H1 (cell line): ENCODE measurements around the gene CFDP1. TPM values are rescaled to one million over a fixed set of nuclear protein-coding genes. Genes with fewer than 3 reads are reported as not detected.

Experiments used
- BCL11A ChIP-seq, 2 experiments: IDR thresholded peaks; one replicate each; pipeline ENCODE4 v1.6.1; 2011; ENCODE audit warnings: low read depth in 2 of 2, low read length in 2 of 2, mild to moderate bottlenecking in 2 of 2
- CREB1 ChIP-seq: IDR thresholded peaks from 2 replicates; pipeline ENCODE4 v1.6.1; 2012; ENCODE audit warnings: inconsistent platforms
- JUND ChIP-seq: IDR thresholded peaks from 2 replicates; pipeline ENCODE4 v1.6.1; 2011; ENCODE audit warnings: mild to moderate bottlenecking, improper control_type of control experiment, low read length
- RAD21 ChIP-seq, 2 experiments: IDR thresholded peaks in 1 of 2; conservative IDR thresholded peaks in 1 of 2; 2 replicates each; pipeline ENCODE4 v1.6.1; 2011; ENCODE audit warnings: low read depth in 2 of 2, low read length in 2 of 2, improper control_type of control experiment in 1 of 2, inconsistent platforms in 1 of 2, mild to moderate bottlenecking in 1 of 2, moderate library complexity in 1 of 2
- RBBP5 ChIP-seq: IDR thresholded peaks from 2 replicates; pipeline ENCODE4 v1.7.1; 2012; ENCODE audit warnings: low read depth, mild to moderate bottlenecking, inconsistent platforms, low read length, moderate library complexity, borderline replicate concordance
- YY1 ChIP-seq: IDR thresholded peaks from 2 replicates; pipeline ENCODE4 v1.6.1; 2011; ENCODE audit warnings: low read depth, mild to moderate bottlenecking, low read length
- polyA plus RNA-seq, 7 experiments: library from polyadenylated mRNA; depleted of rRNA in 3 of 7; stranded (reverse) in 5 of 7; unstranded in 2 of 7; fragments of >200 nt in 5 of 7; fragments of 200-250 nt in 2 of 7; gene quantifications; 1 replicate in 5 of 7; 2 replicates in 1 of 7; 4 replicates in 1 of 7; pipeline versions ENCODE4 v1.2.1 to v1.2.3, GENCODE V29; 2011 to 2013; ENCODE audit warnings: missing spikeins in 2 of 7, mixed read lengths in 2 of 7
- total RNA-seq: library from RNA; stranded (reverse); fragmentation: NEBNext Ultra II Directional; extraction: Animal tissue kit (Norgen Biotek cat#: 25700); gene quantifications from 2 replicates; pipeline ENCODE4 v1.2.1, GENCODE V29; 2021
- TF ChIP-seq, protein P1 (sequence below): fragments of 300-600 bp; sonication (generic); IDR thresholded peaks from 2 replicates; pipeline ENCODE4 v1.7.1; 2012; ENCODE audit warnings: low read length, moderate library complexity, mild to moderate bottlenecking, inconsistent platforms; ENCODE audit not compliant: insufficient replicate concordance
- TF ChIP-seq, protein P2 (sequence below): IDR thresholded peaks from 2 replicates; pipeline ENCODE4 v1.6.1; 2011; ENCODE audit warnings: low read depth, mild to moderate bottlenecking, low read length; ENCODE audit not compliant: insufficient read depth

Gene CFDP1
- total and polyA plus RNA-seq, 2 of the 8 experiments (the other 6 are each of a cell fraction or from before 2014, with no cell fraction given) = 25.5 to 77.3 TPM

DNA sequence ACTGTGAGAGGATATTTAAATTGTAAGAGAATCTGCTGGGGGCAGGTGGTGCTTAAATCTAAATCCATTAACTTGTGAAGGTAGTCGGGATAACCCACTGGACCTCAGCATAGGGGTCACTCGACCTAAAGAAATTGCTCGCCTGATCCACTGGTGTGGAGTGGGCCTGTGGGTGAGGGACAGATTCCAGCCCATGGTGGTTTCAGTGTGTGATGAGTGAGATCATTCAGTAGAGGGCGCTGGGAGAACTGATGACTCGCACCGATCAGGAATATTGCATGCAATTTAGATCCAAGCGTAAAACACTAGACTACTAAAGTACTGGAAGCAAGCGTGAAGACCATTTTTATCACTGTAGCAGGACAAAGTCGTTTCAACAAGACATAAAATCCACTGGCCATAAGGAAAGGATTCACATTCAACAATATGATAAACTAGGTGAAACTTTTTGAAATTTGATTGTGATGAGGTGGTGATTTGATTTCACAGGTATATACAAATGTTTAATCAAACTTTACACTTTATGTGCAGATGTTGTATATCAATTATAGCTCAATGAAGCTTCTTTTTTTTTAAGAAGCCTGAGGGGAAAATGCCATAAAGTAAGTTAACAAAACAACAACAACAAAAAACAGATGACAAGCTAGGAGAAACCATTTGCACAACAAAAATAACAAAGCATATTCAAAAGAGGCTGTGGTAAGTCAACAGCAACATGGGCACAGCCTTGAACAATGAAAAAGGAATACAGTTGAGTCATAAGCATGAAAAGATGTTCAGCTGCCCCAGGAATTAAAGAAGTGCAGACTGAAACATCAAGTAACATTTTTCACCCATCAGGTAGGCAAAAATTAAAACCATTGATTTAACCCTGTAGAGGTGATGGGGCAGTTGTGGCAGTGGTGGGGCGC is 38.7 kb upstream of the CFDP1 start (continued):
- TF ChIP-seq, protein P1, sequence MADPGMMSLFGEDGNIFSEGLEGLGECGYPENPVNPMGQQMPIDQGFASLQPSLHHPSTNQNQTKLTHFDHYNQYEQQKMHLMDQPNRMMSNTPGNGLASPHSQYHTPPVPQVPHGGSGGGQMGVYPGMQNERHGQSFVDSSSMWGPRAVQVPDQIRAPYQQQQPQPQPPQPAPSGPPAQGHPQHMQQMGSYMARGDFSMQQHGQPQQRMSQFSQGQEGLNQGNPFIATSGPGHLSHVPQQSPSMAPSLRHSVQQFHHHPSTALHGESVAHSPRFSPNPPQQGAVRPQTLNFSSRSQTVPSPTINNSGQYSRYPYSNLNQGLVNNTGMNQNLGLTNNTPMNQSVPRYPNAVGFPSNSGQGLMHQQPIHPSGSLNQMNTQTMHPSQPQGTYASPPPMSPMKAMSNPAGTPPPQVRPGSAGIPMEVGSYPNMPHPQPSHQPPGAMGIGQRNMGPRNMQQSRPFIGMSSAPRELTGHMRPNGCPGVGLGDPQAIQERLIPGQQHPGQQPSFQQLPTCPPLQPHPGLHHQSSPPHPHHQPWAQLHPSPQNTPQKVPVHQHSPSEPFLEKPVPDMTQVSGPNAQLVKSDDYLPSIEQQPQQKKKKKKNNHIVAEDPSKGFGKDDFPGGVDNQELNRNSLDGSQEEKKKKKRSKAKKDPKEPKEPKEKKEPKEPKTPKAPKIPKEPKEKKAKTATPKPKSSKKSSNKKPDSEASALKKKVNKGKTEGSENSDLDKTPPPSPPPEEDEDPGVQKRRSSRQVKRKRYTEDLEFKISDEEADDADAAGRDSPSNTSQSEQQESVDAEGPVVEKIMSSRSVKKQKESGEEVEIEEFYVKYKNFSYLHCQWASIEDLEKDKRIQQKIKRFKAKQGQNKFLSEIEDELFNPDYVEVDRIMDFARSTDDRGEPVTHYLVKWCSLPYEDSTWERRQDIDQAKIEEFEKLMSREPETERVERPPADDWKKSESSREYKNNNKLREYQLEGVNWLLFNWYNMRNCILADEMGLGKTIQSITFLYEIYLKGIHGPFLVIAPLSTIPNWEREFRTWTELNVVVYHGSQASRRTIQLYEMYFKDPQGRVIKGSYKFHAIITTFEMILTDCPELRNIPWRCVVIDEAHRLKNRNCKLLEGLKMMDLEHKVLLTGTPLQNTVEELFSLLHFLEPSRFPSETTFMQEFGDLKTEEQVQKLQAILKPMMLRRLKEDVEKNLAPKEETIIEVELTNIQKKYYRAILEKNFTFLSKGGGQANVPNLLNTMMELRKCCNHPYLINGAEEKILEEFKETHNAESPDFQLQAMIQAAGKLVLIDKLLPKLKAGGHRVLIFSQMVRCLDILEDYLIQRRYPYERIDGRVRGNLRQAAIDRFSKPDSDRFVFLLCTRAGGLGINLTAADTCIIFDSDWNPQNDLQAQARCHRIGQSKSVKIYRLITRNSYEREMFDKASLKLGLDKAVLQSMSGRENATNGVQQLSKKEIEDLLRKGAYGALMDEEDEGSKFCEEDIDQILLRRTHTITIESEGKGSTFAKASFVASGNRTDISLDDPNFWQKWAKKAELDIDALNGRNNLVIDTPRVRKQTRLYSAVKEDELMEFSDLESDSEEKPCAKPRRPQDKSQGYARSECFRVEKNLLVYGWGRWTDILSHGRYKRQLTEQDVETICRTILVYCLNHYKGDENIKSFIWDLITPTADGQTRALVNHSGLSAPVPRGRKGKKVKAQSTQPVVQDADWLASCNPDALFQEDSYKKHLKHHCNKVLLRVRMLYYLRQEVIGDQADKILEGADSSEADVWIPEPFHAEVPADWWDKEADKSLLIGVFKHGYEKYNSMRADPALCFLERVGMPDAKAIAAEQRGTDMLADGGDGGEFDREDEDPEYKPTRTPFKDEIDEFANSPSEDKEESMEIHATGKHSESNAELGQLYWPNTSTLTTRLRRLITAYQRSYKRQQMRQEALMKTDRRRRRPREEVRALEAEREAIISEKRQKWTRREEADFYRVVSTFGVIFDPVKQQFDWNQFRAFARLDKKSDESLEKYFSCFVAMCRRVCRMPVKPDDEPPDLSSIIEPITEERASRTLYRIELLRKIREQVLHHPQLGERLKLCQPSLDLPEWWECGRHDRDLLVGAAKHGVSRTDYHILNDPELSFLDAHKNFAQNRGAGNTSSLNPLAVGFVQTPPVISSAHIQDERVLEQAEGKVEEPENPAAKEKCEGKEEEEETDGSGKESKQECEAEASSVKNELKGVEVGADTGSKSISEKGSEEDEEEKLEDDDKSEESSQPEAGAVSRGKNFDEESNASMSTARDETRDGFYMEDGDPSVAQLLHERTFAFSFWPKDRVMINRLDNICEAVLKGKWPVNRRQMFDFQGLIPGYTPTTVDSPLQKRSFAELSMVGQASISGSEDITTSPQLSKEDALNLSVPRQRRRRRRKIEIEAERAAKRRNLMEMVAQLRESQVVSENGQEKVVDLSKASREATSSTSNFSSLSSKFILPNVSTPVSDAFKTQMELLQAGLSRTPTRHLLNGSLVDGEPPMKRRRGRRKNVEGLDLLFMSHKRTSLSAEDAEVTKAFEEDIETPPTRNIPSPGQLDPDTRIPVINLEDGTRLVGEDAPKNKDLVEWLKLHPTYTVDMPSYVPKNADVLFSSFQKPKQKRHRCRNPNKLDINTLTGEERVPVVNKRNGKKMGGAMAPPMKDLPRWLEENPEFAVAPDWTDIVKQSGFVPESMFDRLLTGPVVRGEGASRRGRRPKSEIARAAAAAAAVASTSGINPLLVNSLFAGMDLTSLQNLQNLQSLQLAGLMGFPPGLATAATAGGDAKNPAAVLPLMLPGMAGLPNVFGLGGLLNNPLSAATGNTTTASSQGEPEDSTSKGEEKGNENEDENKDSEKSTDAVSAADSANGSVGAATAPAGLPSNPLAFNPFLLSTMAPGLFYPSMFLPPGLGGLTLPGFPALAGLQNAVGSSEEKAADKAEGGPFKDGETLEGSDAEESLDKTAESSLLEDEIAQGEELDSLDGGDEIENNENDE = peak; percentile 61
- 0 out of 2 replicates have a peak, but pooled peaks have one; percentile 75 for TF ChIP-seq CREB1
- TF ChIP-seq JUND = peak; percentile 66
- TF ChIP-seq BCL11A (IDR thresholded peaks at IDR 0.05; ENCODE audit: low read depth in 2 of 2, low read length in 2 of 2) = no peak
- TF ChIP-seq, protein P2, sequence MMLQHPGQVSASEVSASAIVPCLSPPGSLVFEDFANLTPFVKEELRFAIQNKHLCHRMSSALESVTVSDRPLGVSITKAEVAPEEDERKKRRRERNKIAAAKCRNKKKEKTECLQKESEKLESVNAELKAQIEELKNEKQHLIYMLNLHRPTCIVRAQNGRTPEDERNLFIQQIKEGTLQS = 0 out of 2 replicates have a peak, but pooled peaks have one; percentile 5
- TF ChIP-seq RAD21 (IDR thresholded peaks at IDR 0.05 in 1 of 2, conservative IDR thresholded peaks at IDR 0.05 in 1 of 2; ENCODE audit: low read depth in 2 of 2, low read length in 2 of 2) = peak; percentile 71 to 78
- no peak for TF ChIP-seq RBBP5
- TF ChIP-seq YY1 = 0 out of 2 replicates have a peak, but pooled peaks have one; percentile 14
- TF ChIP-seq, all 59 proteins: peak for 9
